ENCODE results near the gene BCL2L1. TPM values are rescaled to one million over a fixed set of nuclear protein-coding genes. Genes with fewer than 3 reads are reported as not detected.
A peak's percentile ranks its signal among the peaks of the same experiment; 100 is the strongest.

Gene BCL2L1
- total RNA-seq, 1 donor from 2014 or later: 32.6 TPM

DNA sequence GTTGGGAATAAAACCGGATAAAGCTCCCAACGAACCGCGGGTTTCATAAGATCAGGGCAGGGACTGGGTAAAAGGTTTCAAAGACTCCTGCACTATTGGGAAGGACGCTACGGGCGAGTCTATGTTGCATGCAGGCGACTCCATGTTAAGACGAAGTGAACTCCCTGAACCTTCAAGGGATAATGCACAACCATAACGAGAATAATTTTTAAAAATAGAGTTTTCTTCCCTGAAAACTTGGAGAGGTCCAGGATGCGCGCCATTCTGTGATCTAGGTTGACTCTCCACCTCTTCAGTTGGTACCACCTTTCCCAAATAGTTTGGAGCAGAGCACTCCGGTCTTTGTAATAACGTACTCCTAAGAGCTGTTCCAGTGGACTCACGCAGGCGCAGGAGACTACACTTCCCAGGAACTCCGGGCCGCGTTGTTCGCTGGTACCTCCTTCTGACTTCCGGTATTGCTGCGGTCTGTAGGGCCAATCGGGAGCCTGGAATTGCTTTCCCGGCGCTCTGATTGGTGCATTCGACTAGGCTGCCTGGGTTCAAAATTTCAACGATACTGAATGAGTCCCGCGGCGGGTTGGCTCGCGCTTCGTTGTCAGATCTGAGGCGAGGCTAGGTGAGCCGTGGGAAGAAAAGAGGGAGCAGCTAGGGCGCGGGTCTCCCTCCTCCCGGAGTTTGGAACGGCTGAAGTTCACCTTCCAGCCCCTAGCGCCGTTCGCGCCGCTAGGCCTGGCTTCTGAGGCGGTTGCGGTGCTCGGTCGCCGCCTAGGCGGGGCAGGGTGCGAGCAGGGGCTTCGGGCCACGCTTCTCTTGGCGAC is 16.3 kb upstream of the BCL2L1 start, which contains the start of gene TPX2:
Gene TPX2, plus strand, starts transcription at position 562 of the 821 bp plus-strand sequence. CDS start 18,187 bp downstream, outside the sequence.
- FAIRE-seq (peak; percentile 44), DNase-seq (ENCODE audit: low spot score in 2 of 2) (peak; percentile 88 to 96)

DNA sequence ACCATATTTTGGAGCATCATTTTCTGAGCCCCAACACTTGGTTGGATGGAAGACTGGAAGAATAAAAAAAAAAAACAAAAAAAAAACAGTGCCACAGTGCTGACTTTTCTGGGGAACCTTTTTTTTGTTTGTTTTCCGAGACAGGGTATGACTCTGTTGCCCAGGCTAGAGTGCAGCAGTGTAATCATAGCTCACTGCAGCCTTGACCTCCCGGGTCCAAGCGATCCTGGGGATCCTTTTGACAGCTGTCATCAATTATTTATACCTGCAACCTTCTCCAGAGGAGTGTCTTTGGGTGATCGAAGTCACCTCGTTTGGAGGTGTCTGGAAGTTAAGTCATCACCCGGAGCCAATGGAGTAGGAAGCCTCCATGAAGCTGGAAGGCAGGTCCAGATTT is 8.7 kb upstream of the BCL2L1 start:
- DNase-seq (ENCODE audit: low spot score in 2 of 2) (no peak), FAIRE-seq (no peak)

- no peak for FAIRE-seq
- DNase-seq (ENCODE audit: low spot score in 2 of 2): peak; percentile 92 to 94
Observed at GRCh38 chr20:31723319-31724078, 831 bp upstream of the BCL2L1 start.

DNA sequence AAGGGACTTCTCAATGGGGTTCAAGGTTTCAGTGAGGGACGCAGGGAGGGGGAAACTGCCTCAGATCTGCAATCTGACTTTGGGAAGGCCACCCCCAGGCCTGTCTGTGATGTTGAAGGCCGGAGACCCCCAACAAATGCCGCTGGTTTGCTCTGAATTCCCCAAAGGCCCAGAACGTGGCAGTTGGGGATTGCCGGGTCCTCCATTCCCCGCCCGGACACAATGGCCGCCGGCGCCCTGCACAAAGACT is 326 bp upstream of the BCL2L1 start:
- FAIRE-seq (no peak), DNase-seq (ENCODE audit: low spot score in 2 of 2) (no peak)

- DNase-seq (ENCODE audit: low spot score in 2 of 2): no peak
- FAIRE-seq: no peak
Observed at GRCh38 chr20:31721408-31722256, 1.0 kb downstream of the BCL2L1 start.

DNA sequence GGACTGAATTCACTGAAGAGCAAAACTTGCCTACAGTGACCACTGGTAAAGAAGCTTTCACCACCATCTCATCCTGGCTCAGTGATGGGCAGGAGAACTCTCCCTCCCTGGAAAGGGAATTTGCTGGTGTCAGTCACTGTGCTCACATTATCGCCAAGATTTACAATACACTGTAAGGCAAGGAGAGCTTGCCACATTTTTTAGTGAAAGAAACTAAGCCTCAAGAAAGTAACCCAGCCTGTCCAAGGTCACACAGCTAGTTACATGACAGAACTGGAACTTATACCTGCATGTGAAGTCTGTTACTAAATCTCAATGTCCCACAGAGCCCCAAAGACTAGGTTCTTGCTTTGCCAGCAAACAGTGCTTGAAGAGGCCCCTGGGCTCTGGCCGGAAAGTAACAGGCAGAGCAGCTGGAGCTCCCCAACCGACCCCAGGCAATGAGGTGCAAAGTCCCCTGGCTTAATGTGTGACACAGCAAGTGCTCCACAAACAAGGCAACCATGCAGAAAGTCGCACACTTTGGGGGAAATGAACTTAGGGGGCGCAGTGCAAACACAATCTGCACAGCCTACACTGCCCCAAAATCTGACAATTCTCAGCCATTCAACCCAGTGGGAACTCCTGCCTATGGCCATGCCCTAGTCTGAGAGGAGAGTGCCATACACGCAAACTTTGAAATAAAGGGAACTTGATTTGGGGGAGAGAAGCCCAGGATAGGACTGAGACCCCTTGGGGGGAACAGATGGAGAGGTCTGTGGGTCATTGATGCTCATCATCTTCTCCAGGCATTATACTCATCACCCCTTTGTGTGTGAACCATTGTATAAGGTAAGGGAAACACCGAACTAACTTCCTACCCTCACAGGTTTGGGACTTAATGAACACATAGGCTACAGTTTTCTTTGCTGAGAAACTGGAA is 1.9 kb downstream of the BCL2L1 start:
- FAIRE-seq (no peak), DNase-seq (ENCODE audit: low spot score in 2 of 2) (no peak)

DNA sequence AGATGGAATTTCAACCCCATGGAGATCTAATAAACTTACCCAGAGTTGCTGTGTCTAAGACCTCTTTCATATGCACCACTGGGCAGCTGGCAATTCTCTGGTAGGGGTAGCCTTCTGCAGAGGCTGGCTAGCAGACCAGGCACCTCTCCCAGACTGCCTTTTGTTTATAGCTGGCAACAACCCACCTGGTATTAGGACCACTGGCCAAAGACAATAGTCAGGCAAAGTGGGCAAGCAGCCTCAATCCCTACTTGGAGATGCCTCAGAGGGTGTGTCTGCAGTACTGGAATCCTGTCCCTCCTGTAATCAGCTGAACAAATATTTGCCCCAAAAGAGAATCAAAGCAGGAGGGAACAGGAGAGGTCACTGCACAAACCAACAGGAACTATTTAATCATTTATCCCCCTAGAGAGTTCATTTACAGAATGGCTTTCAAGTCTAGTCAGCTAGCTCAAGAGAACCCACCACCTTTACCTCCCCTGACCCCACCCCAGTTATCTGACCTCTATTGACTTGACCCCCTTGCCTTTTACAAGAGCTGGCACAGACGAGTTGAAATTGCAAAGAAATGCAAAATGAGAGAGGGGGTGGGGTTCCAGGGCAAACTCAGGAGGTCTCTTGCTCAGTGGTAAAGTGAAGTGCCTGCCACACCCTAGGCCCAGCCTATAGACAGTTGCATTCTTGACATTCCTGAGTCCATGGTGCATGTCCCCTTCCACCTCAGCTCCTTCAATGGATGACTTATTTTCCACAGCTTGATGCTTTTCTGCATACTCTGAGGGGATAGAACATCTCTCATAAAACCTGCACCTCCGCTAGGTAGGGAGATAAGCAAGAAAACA is 2.8 kb downstream of the BCL2L1 start:
- FAIRE-seq (no peak), DNase-seq (ENCODE audit: low spot score in 2 of 2) (no peak)

- no peak for FAIRE-seq
- DNase-seq (ENCODE audit: low spot score in 2 of 2): no peak
Observed at GRCh38 chr20:31718952-31719643, 3.6 kb downstream of the BCL2L1 start.

DNA sequence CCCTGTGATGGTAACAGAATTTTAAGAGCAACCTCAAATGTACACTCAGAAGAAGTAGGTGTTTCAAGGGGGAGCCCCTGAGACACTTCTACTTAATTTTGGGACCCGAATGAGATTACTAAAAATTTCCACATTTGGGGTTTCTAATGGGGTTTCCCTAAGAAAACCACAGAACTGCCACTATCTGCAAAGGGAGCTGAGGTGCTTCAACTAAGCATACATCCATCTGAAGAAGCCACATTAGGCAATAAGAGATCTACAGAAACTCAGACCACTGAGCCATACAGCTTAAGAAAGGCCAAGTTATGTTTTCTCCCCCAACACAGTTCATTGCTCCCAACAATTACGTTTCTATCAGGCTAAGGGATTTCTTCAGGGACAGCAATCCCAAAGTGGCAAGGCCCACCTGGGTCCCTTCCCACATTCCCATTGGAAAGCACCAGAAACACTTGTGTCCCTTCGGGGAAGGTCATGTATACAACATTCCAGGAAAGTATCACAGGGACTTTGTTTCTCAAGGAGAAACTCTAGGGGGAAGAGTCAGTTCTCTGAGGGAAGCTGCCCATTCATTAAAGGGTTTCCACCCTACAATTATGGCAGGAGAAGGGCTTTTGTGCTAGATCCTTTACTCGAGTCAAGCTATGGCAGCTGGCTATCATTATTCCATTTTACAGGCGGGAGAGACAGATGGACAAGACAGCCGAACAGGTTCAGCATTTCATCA is 5.0 kb downstream of the BCL2L1 start:
- DNase-seq (ENCODE audit: low spot score in 2 of 2) (no peak), FAIRE-seq (no peak)

GRCh38 chr20:31716818-31717477 is 5.7 kb downstream of the BCL2L1 start:
- no peak for DNase-seq (ENCODE audit: low spot score in 2 of 2)
- FAIRE-seq: no peak

DNA sequence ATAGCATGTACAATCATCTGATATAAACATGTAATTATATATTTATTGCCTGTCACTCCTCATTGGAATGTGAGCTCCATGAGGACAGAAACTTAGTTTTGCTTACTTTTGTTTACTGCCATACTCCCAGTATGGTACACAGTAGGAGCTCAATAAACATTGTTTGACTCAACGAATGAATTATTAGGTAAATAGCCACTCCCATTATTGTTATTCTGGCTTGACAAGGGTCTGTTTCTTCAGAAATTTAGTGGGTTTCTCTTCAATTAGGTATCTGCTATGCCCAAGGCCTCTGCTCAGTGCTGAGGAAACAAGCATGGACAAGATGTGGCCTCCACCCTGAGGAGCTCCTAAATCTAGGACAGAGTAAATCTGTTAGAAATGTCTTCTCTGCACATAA is 6.3 kb downstream of the BCL2L1 start:
- no peak for FAIRE-seq
- no peak for DNase-seq (ENCODE audit: low spot score in 2 of 2)

GRCh38 chr20:31715766-31716165 is 6.9 kb downstream of the BCL2L1 start:
- FAIRE-seq (no peak), DNase-seq (ENCODE audit: low spot score in 2 of 2) (no peak)

GRCh38 chr20:31713312-31714273 is 9.1 kb downstream of the BCL2L1 start:
- DNase-seq (ENCODE audit: low spot score in 2 of 2) (no peak), FAIRE-seq (no peak)

DNA sequence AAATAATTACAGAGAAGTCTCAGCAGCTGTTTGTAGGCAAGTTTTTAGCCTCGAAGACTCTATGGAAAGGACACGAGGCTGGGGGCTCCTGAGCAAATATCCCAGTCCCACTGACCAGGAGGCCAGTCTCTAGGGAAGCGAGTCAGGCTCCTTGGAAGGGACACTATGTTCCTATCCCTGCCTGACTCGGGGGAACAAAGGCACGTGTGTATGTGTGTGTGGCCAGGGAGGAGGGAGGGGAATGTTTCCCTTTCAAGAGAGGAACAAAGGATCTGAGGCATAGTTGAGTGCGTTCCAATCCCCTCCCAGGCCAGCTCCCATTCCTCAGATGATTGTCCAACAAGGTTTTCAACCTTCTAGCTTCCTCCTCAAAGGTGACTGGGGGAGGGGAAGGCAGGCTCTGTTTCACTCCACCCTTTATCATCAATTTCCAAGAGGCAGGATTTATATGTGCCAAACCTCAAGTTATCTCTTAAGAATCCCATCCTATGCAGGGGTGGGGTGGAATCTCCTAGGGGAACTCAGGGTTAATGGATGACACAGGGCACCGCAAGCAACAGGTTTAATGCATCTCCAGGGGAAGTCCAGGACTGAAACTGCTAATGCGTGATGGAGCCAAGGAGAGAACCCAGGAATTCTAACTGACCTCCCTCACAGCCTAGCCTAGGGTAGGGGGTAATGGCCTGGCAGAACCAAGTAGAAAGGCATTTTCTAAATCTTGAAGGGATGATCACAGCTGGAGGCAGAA is 9.9 kb downstream of the BCL2L1 start:
- no peak for FAIRE-seq
- DNase-seq (ENCODE audit: low spot score in 2 of 2): peak; percentile 48 to 68

DNA sequence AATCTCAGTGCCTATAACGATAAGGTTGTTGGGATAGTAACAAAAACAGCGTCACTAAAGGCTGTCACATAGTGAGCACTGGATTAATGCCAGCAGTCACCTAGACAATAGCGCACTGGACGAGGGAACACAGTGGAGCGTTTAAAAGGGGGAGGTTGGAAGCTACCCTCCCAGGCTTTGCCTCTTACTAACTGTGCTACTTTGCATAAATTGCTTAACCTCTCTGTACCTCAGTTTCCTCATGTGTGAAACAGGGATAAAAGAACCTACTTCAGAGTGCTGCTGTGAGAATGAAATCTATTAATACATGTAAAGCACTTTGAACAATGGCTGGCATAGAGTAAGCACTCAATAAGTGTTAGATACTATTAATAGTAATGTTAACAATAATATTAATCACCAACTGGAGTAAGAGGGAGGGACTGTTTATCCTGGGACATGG is 10.5 kb downstream of the BCL2L1 start:
- DNase-seq (ENCODE audit: low spot score in 2 of 2): no peak
- no peak for FAIRE-seq

Measured in frontal cortex (tissue), 4 donors.